CD14-positive monocyte (primary cell): ENCODE results near the gene SLC24A4. TPM values are rescaled to one million over a fixed set of nuclear protein-coding genes. Genes with fewer than 3 reads are reported as not detected.

ENCODE experiments used
- DNase-seq, 3 donors: peaks; one replicate each; pipeline ENCODE4 v3.0.0-alpha.2; 2011 to 2022
- H2AFZ ChIP-seq: 2 replicates; pipeline ENCODE4 v1.6.0; 2012; ENCODE audit warnings: mild to moderate bottlenecking, low read depth, low read length, inconsistent platforms; ENCODE audit not compliant: insufficient read depth, poor library complexity, severe bottlenecking
- H3K27ac ChIP-seq, 2 donors: 1 replicate in 1 of 2; 2 replicates in 1 of 2; pipeline ENCODE4 v1.5.1; 2012 to 2013; ENCODE audit warnings: low read length in 2 of 2, control low read depth in 1 of 2, inconsistent platforms in 1 of 2, low read depth in 1 of 2, mild to moderate bottlenecking in 1 of 2
- H3K27me3 ChIP-seq, 2 donors: one replicate each; pipeline versions ENCODE4 v1.6.0 to v1.6.1; 2011 to 2013; ENCODE audit warnings: low read length in 2 of 2; ENCODE audit not compliant: control insufficient read depth in 2 of 2, insufficient read depth in 2 of 2
- H3K36me3 ChIP-seq, 2 donors: replicated peaks in 1 of 2; 1 replicate in 1 of 2; 2 replicates in 1 of 2; pipeline versions ENCODE4 v1.5.1 to v1.6.1; 2012 to 2013; ENCODE audit warnings: low read length in 2 of 2, control low read depth in 1 of 2, inconsistent platforms in 1 of 2, mild to moderate bottlenecking in 1 of 2; ENCODE audit not compliant: insufficient read depth in 2 of 2, control insufficient read depth in 1 of 2
- H3K4me1 ChIP-seq, 2 donors: 1 replicate in 1 of 2; 2 replicates in 1 of 2; pipeline versions ENCODE4 v1.5.1 to v1.6.1; 2012 to 2013; ENCODE audit warnings: low read length in 2 of 2, control low read depth in 1 of 2, inconsistent platforms in 1 of 2, mild to moderate bottlenecking in 1 of 2, moderate library complexity in 1 of 2; ENCODE audit not compliant: insufficient read depth in 2 of 2, control insufficient read depth in 1 of 2
- H3K4me2 ChIP-seq: replicated peaks from 2 replicates; pipeline ENCODE3; 2012; ENCODE audit warnings: low read length, moderate library complexity, mild to moderate bottlenecking; ENCODE audit not compliant: poor library complexity, severe bottlenecking; ENCODE audit errors: extremely low read depth
- H3K4me3 ChIP-seq, 3 experiments: fragments of 200-600 bp in 1 of 3; sonication (generic) in 1 of 3; replicated peaks in 1 of 3; 1 replicate in 2 of 3; 2 replicates in 1 of 3; pipeline ENCODE4 v1.5.1; 2011 to 2013; ENCODE audit warnings: low read length in 3 of 3, mild to moderate bottlenecking in 3 of 3, control low read depth in 2 of 3, low read depth in 2 of 3, inconsistent platforms in 1 of 3, moderate library complexity in 1 of 3
- H3K79me2 ChIP-seq: 2 replicates; pipeline ENCODE4 v1.6.0; 2012; ENCODE audit warnings: mild to moderate bottlenecking, control low read depth, inconsistent platforms, low read length, moderate library complexity; ENCODE audit not compliant: insufficient read depth
- H3K9ac ChIP-seq: 2 replicates; pipeline ENCODE4 v1.6.0; 2017; ENCODE audit warnings: low read length, mild to moderate bottlenecking; ENCODE audit not compliant: insufficient read depth, poor library complexity, severe bottlenecking
- H3K9me3 ChIP-seq, 2 donors: replicated peaks in 1 of 2; 1 replicate in 1 of 2; 2 replicates in 1 of 2; pipeline versions ENCODE4 v1.5.1 to v1.6.1; 2012 to 2013; ENCODE audit warnings: low read length in 2 of 2, control low read depth in 1 of 2; ENCODE audit not compliant: control insufficient read depth in 1 of 2, insufficient read depth in 1 of 2
- H4K20me1 ChIP-seq: 2 replicates; pipeline ENCODE4 v1.6.0; 2012; ENCODE audit warnings: mild to moderate bottlenecking, low read length, control low read depth, moderate library complexity; ENCODE audit not compliant: insufficient read depth
- H3K27ac Mint-ChIP-seq, 7 donors: one replicate each; pipeline ENCODE4 v1.8.0; 2020; ENCODE audit warnings: mild to moderate bottlenecking in 7 of 7, mixed read lengths in 7 of 7, moderate library complexity in 6 of 7, inconsistent platforms in 2 of 7
- H3K27me3 Mint-ChIP-seq, 3 donors: one replicate each; pipeline ENCODE4 v1.8.0; 2021 to 2022; ENCODE audit warnings: low read depth in 3 of 3, mild to moderate bottlenecking in 3 of 3, mixed read lengths in 3 of 3, moderate library complexity in 3 of 3, inconsistent platforms in 1 of 3
- H3K36me3 Mint-ChIP-seq, 2 donors: one replicate each; pipeline ENCODE4 v1.8.0; 2020; ENCODE audit warnings: mixed read lengths in 2 of 2, inconsistent platforms in 1 of 2, mild to moderate bottlenecking in 1 of 2
- H3K4me1 Mint-ChIP-seq: one replicate; pipeline ENCODE4 v1.8.0; 2020; ENCODE audit warnings: mild to moderate bottlenecking, mixed read lengths
- H3K4me3 Mint-ChIP-seq, 2 donors: one replicate each; pipeline ENCODE4 v1.8.0; 2020; ENCODE audit warnings: mild to moderate bottlenecking in 2 of 2, mixed read lengths in 2 of 2, moderate library complexity in 1 of 2
- H3K9me3 Mint-ChIP-seq, 7 donors: one replicate each; pipeline ENCODE4 v1.8.0; 2020 to 2022; ENCODE audit warnings: mixed read lengths in 7 of 7, mild to moderate bottlenecking in 6 of 7, moderate library complexity in 6 of 7, inconsistent platforms in 2 of 7
- WGBS: methylation state at CpG from one replicate; pipeline ENCODE4 v1.1.5; 2013; ENCODE audit warnings: missing lambda C conversion rate; ENCODE audit not compliant: insufficient coverage; 5-methylcytosine and 5-hydroxymethylcytosine counted together
- intact Hi-C, 2 donors: fragments of 100-400 bp; cut with micrococcal nuclease; formaldehyde crosslinking; loops; one replicate each; pipeline versions ENCODE4 v1.15.0 to v1.15.1; 2023
- polyA plus RNA-seq, 3 donors: library from polyadenylated mRNA; depleted of rRNA in 1 of 3; unstranded in 2 of 3; stranded (reverse) in 1 of 3; fragments of 300-500 nt in 2 of 3; fragments of >200 nt in 1 of 3; fragmentation: Illumina TruSeq in 2 of 3; gene quantifications; 1 replicate in 2 of 3; 2 replicates in 1 of 3; pipeline ENCODE4 v1.2.3, GENCODE V29; 2012 to 2021
- TF ChIP-seq, protein P1 (sequence below): fragments of 200-600 bp; IDR thresholded peaks from one replicate; pipeline ENCODE4 v1.8.0; 2022; ENCODE audit warnings: antibody characterized with exemption, mild to moderate bottlenecking

Gene SLC24A4
- polyA plus RNA-seq, 3 donors = 20.0 to 41.9 (median 26.5) TPM

DNA sequence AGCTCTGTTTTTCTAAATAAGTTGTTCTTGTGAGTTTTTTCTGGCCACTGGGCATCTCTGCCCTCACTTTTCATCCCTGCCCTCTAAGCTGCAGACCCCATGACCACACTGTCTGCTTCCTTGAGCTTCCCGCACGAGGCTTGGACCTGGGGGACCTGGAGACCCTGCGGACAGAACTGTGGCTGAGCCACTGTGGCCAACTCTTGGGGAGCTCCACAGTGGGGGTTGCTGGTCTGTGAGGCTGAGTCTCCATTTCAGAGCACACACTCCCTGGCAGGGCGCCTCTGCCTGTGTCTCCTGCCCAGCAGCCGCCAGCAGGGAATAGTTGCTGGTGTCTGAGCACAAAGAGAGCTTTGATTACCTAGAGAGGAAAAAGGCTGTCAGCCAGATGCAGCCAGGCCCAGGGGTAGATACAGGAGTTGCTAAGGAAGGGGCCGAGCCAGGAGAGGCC, 177.6 kb downstream of the SLC24A4 start:
- H3K4me3 ChIP-seq = no peak overlapping the region
- H2AFZ ChIP-seq = no peak overlapping the region
- H3K27me3 Mint-ChIP-seq = peaks cover 4 to 21% (median 14%) of the 10 kb centered on the region in 3 donors
- H3K36me3 Mint-ChIP-seq = peaks cover 69 to 75% of the 10 kb centered on the region in 2 donors
- H3K27ac ChIP-seq = no peak overlapping the region
- no peaks in the 10 kb centered on the region for H3K9me3 ChIP-seq
- no peak overlapping the region for H3K9ac ChIP-seq
- H3K36me3 ChIP-seq = peaks cover 13 to 33% of the 10 kb centered on the region in 2 donors
- TF ChIP-seq, protein P1, sequence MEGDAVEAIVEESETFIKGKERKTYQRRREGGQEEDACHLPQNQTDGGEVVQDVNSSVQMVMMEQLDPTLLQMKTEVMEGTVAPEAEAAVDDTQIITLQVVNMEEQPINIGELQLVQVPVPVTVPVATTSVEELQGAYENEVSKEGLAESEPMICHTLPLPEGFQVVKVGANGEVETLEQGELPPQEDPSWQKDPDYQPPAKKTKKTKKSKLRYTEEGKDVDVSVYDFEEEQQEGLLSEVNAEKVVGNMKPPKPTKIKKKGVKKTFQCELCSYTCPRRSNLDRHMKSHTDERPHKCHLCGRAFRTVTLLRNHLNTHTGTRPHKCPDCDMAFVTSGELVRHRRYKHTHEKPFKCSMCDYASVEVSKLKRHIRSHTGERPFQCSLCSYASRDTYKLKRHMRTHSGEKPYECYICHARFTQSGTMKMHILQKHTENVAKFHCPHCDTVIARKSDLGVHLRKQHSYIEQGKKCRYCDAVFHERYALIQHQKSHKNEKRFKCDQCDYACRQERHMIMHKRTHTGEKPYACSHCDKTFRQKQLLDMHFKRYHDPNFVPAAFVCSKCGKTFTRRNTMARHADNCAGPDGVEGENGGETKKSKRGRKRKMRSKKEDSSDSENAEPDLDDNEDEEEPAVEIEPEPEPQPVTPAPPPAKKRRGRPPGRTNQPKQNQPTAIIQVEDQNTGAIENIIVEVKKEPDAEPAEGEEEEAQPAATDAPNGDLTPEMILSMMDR = no peak
- intact Hi-C loops = no loop called here
- no peak overlapping the region for H3K4me2 ChIP-seq
- no peaks in the 10 kb centered on the region for H4K20me1 ChIP-seq
- H3K4me3 Mint-ChIP-seq = no peak overlapping the region
- peak overlapping the region in 1 of 7 donors; percentile 13 for H3K27ac Mint-ChIP-seq
- H3K4me1 ChIP-seq = peaks cover 32 to 48% of the 10 kb centered on the region in 2 donors
- H3K9me3 Mint-ChIP-seq = peaks cover 0 to 3% (median 0%) of the 10 kb centered on the region in 7 donors
- 100% methylated on average over 5 of the region's 6 CpGs for WGBS
- H3K27me3 ChIP-seq = no peaks in the 10 kb centered on the region
- peaks cover 47% of the 10 kb centered on the region for H3K4me1 Mint-ChIP-seq
- no peaks in the 10 kb centered on the region for H3K79me2 ChIP-seq
- DNase-seq = no peak

DNA sequence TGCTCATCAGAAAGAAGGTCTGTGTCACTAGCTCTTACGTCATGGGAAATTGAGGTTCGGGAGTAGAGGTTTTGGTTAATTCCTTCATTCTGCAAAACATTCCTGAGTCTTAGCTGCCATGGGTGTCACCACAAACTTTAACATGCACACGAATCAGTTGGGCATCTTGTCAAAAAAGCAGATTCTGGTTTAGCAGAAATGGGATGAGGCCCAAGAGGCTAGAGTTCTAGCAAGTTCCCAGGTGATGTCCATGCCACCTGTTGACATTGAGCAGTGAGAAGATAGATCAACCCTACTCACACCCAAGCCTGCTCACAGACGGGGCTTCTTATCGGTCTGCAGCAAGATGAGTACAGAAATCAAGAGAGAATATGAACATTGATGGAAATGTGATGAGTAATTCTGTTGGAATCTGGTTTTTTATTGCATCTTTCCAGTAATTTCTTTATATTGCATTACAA, 179.0 kb downstream of the SLC24A4 start:
- H2AFZ ChIP-seq = no peak overlapping the region
- DNase-seq = no peak
- peaks cover 13 to 33% of the 10 kb centered on the region in 2 donors for H3K36me3 ChIP-seq
- H3K9ac ChIP-seq = no peak overlapping the region
- Mint-ChIP-seq H3K27ac (peak overlapping the region in 1 of 7 donors; percentile 19), H3K4me3 (peak overlapping the region in 1 of 2 donors; percentile 21), H3K36me3 (peaks cover 59 to 61% of the 10 kb centered on the region in 2 donors), H3K27me3 (peaks cover 4 to 18% (median 14%) of the 10 kb centered on the region in 3 donors), H3K9me3 (peaks cover 0 to 3% (median 0%) of the 10 kb centered on the region in 7 donors), H3K4me1 (peaks cover 48% of the 10 kb centered on the region)
- H3K79me2 ChIP-seq = no peaks in the 10 kb centered on the region
- H3K4me1 ChIP-seq = peaks cover 35 to 48% of the 10 kb centered on the region in 2 donors
- H3K27ac ChIP-seq = no peak overlapping the region
- intact Hi-C loops = no loop called here
- H3K4me2 ChIP-seq = no peak overlapping the region
- TF ChIP-seq, protein P1 = no peak
- H4K20me1 ChIP-seq = no peaks in the 10 kb centered on the region
- no peaks in the 10 kb centered on the region for H3K27me3 ChIP-seq
- no peaks in the 10 kb centered on the region for H3K9me3 ChIP-seq
- no peak overlapping the region for H3K4me3 ChIP-seq
- WGBS = no CpG with 5 or more reads among the region's 5 CpGs
